ENCODE results near the gene LGALS3BP. TPM values are rescaled to one million over a fixed set of nuclear protein-coding genes. Genes with fewer than 3 reads are reported as not detected.

Gene LGALS3BP
- total RNA-seq, 1 experiment from 2014 or later, result 389 TPM

DNA sequence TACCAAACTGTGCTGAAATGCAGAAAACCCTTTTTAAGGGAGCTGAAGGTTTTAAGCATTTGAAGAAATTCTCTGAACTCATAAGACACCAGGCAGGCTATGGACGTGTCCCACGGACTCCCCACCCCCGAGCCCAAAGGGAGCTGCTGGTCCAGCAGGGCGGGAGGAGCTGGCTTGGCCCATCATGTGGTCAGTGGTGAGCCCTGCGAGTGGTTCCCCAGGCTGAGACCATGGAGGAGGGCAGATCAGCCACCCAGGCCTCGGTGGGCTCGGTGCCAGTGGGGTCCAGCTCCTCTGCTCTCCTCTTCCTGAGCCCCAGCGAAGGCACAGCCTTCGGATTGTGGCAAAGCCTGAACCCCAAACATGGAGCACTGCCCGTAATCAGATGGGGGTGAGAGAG is 27.0 kb downstream of the LGALS3BP start:
- POLR2A ChIA-PET, result no interaction called here
- TF ChIP-seq CEBPB (IDR thresholded peaks at IDR 0.05; ENCODE audit: low read depth) (no peak), SP1 (IDR thresholded peaks at IDR 0.05; ENCODE audit: low read depth) (no peak), EGR1 (IDR thresholded peaks at IDR 0.05; ENCODE audit: low read depth) (no peak), POLR2A (IDR thresholded peaks at IDR 0.05; ENCODE audit: borderline replicate concordance, extremely low read depth, insufficient read depth, insufficient read length) (no peak), YY1 (IDR thresholded peaks at IDR 0.05; ENCODE audit: extremely low read depth, insufficient replicate concordance, low read depth, low read length) (no peak), ZNF274 (IDR thresholded peaks at IDR 0.05; ENCODE audit: low read depth, low read length) (no peak), FOSL1 (IDR thresholded peaks at IDR 0.05; ENCODE audit: low read depth) (no peak), SRF (IDR thresholded peaks at IDR 0.05; ENCODE audit: low read depth) (no peak), CBX3 (IDR thresholded peaks at IDR 0.05; ENCODE audit: low read depth) (no peak), SIN3A (IDR thresholded peaks at IDR 0.05; ENCODE audit: low read depth) (no peak), EZH2phosphoT487 (IDR thresholded peaks at IDR 0.05; ENCODE audit: borderline replicate concordance) (no peak), POLR2AphosphoS5 (IDR thresholded peaks at IDR 0.05; ENCODE audit: low read depth, low read length) (no peak)
- TF ChIP-seq, protein P1, sequence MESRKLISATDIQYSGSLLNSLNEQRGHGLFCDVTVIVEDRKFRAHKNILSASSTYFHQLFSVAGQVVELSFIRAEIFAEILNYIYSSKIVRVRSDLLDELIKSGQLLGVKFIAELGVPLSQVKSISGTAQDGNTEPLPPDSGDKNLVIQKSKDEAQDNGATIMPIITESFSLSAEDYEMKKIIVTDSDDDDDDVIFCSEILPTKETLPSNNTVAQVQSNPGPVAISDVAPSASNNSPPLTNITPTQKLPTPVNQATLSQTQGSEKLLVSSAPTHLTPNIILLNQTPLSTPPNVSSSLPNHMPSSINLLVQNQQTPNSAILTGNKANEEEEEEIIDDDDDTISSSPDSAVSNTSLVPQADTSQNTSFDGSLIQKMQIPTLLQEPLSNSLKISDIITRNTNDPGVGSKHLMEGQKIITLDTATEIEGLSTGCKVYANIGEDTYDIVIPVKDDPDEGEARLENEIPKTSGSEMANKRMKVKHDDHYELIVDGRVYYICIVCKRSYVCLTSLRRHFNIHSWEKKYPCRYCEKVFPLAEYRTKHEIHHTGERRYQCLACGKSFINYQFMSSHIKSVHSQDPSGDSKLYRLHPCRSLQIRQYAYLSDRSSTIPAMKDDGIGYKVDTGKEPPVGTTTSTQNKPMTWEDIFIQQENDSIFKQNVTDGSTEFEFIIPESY (IDR thresholded peaks at IDR 0.05; ENCODE audit: extremely low read depth, insufficient replicate concordance, low read length), result no peak
- TF ChIP-seq, protein P2, sequence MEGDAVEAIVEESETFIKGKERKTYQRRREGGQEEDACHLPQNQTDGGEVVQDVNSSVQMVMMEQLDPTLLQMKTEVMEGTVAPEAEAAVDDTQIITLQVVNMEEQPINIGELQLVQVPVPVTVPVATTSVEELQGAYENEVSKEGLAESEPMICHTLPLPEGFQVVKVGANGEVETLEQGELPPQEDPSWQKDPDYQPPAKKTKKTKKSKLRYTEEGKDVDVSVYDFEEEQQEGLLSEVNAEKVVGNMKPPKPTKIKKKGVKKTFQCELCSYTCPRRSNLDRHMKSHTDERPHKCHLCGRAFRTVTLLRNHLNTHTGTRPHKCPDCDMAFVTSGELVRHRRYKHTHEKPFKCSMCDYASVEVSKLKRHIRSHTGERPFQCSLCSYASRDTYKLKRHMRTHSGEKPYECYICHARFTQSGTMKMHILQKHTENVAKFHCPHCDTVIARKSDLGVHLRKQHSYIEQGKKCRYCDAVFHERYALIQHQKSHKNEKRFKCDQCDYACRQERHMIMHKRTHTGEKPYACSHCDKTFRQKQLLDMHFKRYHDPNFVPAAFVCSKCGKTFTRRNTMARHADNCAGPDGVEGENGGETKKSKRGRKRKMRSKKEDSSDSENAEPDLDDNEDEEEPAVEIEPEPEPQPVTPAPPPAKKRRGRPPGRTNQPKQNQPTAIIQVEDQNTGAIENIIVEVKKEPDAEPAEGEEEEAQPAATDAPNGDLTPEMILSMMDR (IDR thresholded peaks at IDR 0.05 in 2 of 3, conservative IDR thresholded peaks at IDR 0.05 in 1 of 3; ENCODE audit: borderline replicate concordance in 1 of 3, insufficient read depth in 1 of 3, low read depth in 2 of 3, low read length in 2 of 3), result no peak
- TF ChIP-seq, protein P3, sequence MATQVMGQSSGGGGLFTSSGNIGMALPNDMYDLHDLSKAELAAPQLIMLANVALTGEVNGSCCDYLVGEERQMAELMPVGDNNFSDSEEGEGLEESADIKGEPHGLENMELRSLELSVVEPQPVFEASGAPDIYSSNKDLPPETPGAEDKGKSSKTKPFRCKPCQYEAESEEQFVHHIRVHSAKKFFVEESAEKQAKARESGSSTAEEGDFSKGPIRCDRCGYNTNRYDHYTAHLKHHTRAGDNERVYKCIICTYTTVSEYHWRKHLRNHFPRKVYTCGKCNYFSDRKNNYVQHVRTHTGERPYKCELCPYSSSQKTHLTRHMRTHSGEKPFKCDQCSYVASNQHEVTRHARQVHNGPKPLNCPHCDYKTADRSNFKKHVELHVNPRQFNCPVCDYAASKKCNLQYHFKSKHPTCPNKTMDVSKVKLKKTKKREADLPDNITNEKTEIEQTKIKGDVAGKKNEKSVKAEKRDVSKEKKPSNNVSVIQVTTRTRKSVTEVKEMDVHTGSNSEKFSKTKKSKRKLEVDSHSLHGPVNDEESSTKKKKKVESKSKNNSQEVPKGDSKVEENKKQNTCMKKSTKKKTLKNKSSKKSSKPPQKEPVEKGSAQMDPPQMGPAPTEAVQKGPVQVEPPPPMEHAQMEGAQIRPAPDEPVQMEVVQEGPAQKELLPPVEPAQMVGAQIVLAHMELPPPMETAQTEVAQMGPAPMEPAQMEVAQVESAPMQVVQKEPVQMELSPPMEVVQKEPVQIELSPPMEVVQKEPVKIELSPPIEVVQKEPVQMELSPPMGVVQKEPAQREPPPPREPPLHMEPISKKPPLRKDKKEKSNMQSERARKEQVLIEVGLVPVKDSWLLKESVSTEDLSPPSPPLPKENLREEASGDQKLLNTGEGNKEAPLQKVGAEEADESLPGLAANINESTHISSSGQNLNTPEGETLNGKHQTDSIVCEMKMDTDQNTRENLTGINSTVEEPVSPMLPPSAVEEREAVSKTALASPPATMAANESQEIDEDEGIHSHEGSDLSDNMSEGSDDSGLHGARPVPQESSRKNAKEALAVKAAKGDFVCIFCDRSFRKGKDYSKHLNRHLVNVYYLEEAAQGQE (IDR thresholded peaks at IDR 0.05; ENCODE audit: low read depth), result no peak
- TF ChIP-seq, protein P4, sequence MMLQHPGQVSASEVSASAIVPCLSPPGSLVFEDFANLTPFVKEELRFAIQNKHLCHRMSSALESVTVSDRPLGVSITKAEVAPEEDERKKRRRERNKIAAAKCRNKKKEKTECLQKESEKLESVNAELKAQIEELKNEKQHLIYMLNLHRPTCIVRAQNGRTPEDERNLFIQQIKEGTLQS (IDR thresholded peaks at IDR 0.05), result no peak
- TF ChIP-seq, protein P5, sequence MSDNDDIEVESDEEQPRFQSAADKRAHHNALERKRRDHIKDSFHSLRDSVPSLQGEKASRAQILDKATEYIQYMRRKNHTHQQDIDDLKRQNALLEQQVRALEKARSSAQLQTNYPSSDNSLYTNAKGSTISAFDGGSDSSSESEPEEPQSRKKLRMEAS (IDR thresholded peaks at IDR 0.05), result no peak
- Histone ChIP-seq H3K4me1 (ENCODE audit: control insufficient read depth in 1 of 2, insufficient read depth in 2 of 2, low read length in 2 of 2) (peaks cover 7 to 14% of the 10 kb centered on the region in 2 experiments), H3K9ac (ENCODE audit: low read length) (no peak overlapping the region), H3K9me2 (ENCODE audit: insufficient read depth) (0 out of 2 replicates have a peak, but pooled peaks cover 4% of the 10 kb centered on the region), H3K27ac (ENCODE audit: low read depth, low read length) (no peak overlapping the region), H3K79me2 (ENCODE audit: insufficient read depth, low read length) (no peaks in the 10 kb centered on the region), H4K20me1 (ENCODE audit: insufficient read depth) (no peaks in the 10 kb centered on the region), H2AFZ (ENCODE audit: low read depth, low read length, poor library complexity, severe bottlenecking) (no peak overlapping the region), H3K4me2 (ENCODE audit: low read length) (no peak overlapping the region), H3K9me3 (ENCODE audit: control insufficient read depth in 1 of 2, insufficient read depth in 1 of 2, low read depth in 1 of 2, low read length in 2 of 2) (no peaks in the 10 kb centered on the region), H3K4me3 (replicated peaks in 1 of 2; ENCODE audit: low read depth in 1 of 2, low read length in 2 of 2) (no peak overlapping the region), H3K27me3 (ENCODE audit: insufficient read depth, low read length) (no peaks in the 10 kb centered on the region), H3K36me3 (ENCODE audit: control insufficient read depth in 1 of 2, insufficient read depth in 2 of 2, low read length in 2 of 2) (no peaks in the 10 kb centered on the region)
- intact Hi-C loops (cut with micrococcal nuclease), result no loop called here
- no TSS peak for BruUV-seq (replicated peaks)
- CTCF ChIA-PET, result no interaction called here
- RAD21 ChIA-PET (ENCODE audit: low non-redundant PET in 1 of 2, low total read pairs in 2 of 2, uncharacterized antibody in 2 of 2, unreplicated experiment in 2 of 2), result no interaction called here
- DNase-seq (ENCODE audit: low read depth, low spot score), result no peak
- ATAC-seq, result no peak
